Measurements from ENCODE around the gene PEX14.

DNA sequence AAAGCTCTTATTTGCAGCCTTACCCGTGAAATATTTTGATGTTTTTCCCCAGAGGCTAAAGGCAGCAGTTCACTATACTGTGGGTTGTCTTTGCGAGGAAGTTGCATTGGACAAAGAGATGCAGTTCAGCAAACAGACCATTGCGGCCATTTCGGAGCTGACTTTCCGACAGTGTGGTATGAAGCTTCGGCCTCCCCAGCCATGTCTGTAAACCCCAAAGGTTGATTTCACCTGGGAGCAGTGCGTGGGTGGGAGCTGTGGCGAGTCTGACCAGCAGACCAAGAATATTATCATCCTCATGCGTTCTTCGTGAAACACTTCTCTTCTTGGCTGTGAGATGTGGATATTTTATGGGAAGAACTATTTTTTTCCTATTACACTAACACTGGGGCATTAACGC, 41.0 kb upstream of the PEX14 start:
- no peak for TF ChIP-seq CTCF (IDR thresholded peaks at IDR 0.05; ENCODE audit: low read depth, low read length)
- no peak for TF ChIP-seq EZH2phosphoT487 (IDR thresholded peaks at IDR 0.05; ENCODE audit: low read depth)

Data from OCI-LY3 (cell line).